AG04450 (cell line): Measurements from ENCODE around the gene DZIP3. TPM values are rescaled to one million over a fixed set of nuclear protein-coding genes. Genes with fewer than 3 reads are reported as not detected.

ENCODE experiments used
- CTCF ChIA-PET: fragments of 300-600, 350-600 bp; formaldehyde crosslinking; extraction: SDS; loops from one replicate; lab custom pipeline; 2022; ENCODE audit warnings: antibody characterized with exemption, inconsistent platforms; lab: Charles Lee
- POLR2A ChIA-PET: fragments of 350-600 bp; formaldehyde crosslinking; extraction: SDS; loops from one replicate; lab custom pipeline; 2021; ENCODE audit warnings: antibody characterized with exemption, inconsistent platforms; lab: Yijun Ruan, JAX
- DNase-seq: peaks from one replicate; pipeline ENCODE4 v3.0.0-alpha.2; 2011; ENCODE audit warnings: low read depth, low spot score
- H3K27ac ChIP-seq: one replicate; pipeline ENCODE4 v1.5.1; 2012; ENCODE audit warnings: low read depth, low read length, control low read depth
- H3K27me3 ChIP-seq: one replicate; pipeline ENCODE4 v1.6.0; 2012; ENCODE audit warnings: low read length; ENCODE audit not compliant: control insufficient read depth, insufficient read depth
- H3K4me3 ChIP-seq: 2 replicates; pipeline ENCODE4 v1.5.1; 2011; ENCODE audit warnings: mild to moderate bottlenecking, low read depth, low read length, control low read depth
- H3K9me3 ChIP-seq: 2 replicates; pipeline ENCODE4 v1.5.1; 2012; ENCODE audit warnings: low read length; ENCODE audit not compliant: control insufficient read depth, insufficient read depth
- polyA plus RNA-seq: library from polyadenylated mRNA; depleted of rRNA; stranded (reverse); fragments of >200 nt; gene quantifications from 2 replicates; pipeline ENCODE4 v1.2.3, GENCODE V29; 2011; rRNA removed
- small RNA-seq: library from RNA; depleted of rRNA; stranded (forward); fragments of <200 nt; gene quantifications from one replicate; pipeline ENCODE3, GENCODE V24; 2012; ENCODE audit warnings: low read depth; ENCODE audit not compliant: insufficient read length
- TF ChIP-seq, protein P1 (sequence below): IDR thresholded peaks from 2 replicates; pipeline ENCODE4 v1.5.1; 2011; ENCODE audit warnings: low read depth, low read length, control low read depth, inconsistent platforms

The DZIP3 gene
- polyA plus RNA-seq, 1 experiment, result 17.8 TPM

DNA sequence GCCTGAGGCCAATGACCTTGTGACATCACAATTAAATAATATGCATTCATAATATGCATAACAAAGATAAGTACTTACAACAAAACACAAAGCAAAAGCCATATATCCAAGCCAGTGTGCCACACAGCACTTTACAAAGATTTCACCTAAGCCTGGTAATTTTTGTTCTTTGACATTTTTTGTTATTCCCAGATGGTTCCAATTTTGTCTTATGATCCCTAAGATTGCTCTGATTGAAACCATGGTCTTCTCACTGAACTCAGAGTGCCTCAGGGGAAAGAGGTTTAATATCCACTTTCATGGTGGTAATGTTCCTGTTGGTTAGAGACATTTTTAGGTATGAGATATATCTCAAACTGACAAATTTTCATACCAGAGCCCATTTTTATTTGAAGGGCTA, 138.6 kb downstream of the DZIP3 start:
- H3K27me3 ChIP-seq, result peaks cover 4% of the 10 kb centered on the region
- no peaks in the 10 kb centered on the region for H3K9me3 ChIP-seq
- TF ChIP-seq, protein P1, sequence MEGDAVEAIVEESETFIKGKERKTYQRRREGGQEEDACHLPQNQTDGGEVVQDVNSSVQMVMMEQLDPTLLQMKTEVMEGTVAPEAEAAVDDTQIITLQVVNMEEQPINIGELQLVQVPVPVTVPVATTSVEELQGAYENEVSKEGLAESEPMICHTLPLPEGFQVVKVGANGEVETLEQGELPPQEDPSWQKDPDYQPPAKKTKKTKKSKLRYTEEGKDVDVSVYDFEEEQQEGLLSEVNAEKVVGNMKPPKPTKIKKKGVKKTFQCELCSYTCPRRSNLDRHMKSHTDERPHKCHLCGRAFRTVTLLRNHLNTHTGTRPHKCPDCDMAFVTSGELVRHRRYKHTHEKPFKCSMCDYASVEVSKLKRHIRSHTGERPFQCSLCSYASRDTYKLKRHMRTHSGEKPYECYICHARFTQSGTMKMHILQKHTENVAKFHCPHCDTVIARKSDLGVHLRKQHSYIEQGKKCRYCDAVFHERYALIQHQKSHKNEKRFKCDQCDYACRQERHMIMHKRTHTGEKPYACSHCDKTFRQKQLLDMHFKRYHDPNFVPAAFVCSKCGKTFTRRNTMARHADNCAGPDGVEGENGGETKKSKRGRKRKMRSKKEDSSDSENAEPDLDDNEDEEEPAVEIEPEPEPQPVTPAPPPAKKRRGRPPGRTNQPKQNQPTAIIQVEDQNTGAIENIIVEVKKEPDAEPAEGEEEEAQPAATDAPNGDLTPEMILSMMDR, result no peak
- no peak for DNase-seq
- ChIA-PET POLR2A (no interaction called here), CTCF (interaction anchor here (0.6 kb wide), 1 partner anchor 37 kb away, joined by 6 read pairs; no protein-coding TSS in a partner anchor)
- H3K4me3 ChIP-seq, result no peak overlapping the region
- no peak overlapping the region for H3K27ac ChIP-seq

DNA sequence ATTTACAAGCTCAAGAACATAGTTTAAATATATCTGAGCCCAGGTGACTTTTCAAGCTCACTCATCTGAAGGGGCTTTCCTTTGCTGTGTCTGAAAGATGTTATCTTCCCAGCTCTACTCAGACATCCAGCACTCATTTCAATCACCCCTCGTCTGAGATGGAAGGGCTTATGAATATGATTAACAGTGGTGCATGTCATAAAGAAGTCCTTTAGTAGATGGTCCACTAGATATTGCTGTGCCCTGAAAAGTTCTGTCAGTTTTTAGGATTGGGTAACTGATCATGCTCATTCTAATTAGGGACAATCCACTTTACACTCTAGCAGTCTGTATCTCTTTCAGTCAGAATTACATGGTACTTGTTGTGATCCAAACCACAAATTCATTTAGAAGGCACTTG, 139.4 kb downstream of the DZIP3 start:
- Histone ChIP-seq H3K27ac (no peak overlapping the region), H3K4me3 (no peak overlapping the region), H3K27me3 (no peaks in the 10 kb centered on the region), H3K9me3 (no peaks in the 10 kb centered on the region)
- ChIA-PET CTCF (interaction anchor here (0.7 kb wide), 1 partner anchor 85 kb away, joined by 3 read pairs; no protein-coding TSS in a partner anchor), POLR2A (no interaction called here)
- DNase-seq, result no peak
- TF ChIP-seq, protein P1, result no peak

DNA sequence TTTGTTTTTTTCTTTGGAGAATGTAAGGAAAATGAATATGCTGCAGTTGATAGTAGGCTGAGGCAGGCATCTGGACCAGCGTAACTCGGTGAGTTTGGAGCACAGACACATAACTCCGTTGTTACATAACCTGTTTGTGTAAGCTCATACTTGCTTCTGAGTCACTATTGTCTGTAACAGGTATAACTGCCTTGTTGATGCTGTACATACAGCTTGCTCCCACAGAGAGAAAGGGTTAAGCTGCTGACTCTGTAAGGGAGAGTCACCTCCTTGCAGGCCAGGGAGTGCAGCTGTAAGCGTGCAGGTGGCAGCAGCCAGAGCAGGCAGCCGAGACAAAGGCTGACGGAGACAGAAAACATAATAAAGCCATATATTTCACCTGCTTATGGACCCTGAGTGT, 147.3 kb downstream of the DZIP3 start:
- CTCF ChIA-PET, result no interaction called here
- no peak for DNase-seq
- POLR2A ChIA-PET, result no interaction called here
- peaks cover 2% of the 10 kb centered on the region for H3K27me3 ChIP-seq
- no peak overlapping the region for H3K27ac ChIP-seq
- no peak overlapping the region for H3K4me3 ChIP-seq
- H3K9me3 ChIP-seq, result no peaks in the 10 kb centered on the region
- TF ChIP-seq, protein P1, result no peak

DNA sequence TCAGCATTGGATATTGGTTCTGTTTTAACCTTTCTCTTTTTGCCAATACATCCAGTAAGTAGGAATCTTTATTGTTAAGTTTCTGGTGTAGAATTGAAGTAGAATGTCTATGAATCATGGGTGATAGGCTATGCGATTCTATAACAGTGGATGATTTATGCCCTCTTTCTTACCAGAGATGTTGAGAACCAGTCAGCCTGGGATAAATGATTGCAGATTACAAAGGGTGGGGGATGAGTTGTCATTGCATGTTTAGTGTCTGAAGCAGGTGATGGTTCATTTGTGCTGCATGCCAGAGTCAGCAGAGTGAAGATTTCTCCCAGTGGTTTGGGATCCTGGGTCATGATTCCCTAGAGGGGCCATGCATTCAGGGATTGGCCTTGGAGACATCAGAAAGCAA, 153.4 kb downstream of the DZIP3 start:
- TF ChIP-seq, protein P1, result no peak
- Histone ChIP-seq H3K27me3 (peaks cover 2% of the 10 kb centered on the region), H3K27ac (no peak overlapping the region), H3K9me3 (no peaks in the 10 kb centered on the region), H3K4me3 (no peak overlapping the region)
- CTCF ChIA-PET, result no interaction called here
- DNase-seq, result no peak
- POLR2A ChIA-PET, result no interaction called here

Small RNAs within 50 kb of the gene (small RNA-seq; reads per million reads assigned to genes)
- not detected for gene AC092185.1
- not detected for gene RF00156

Other genes with a start within 250 kb of the DZIP3 start
- gene MYH15, start 79.1 kb upstream of the DZIP3 start, polyA plus RNA-seq, result 0.61 and 0.68 TPM in 2 replicates
- 5.6 and 6.2 TPM in 2 replicates for gene CIP2A, start 284 bp upstream of the DZIP3 start, polyA plus RNA-seq
- not detected in 2 replicates for gene RETNLB, start 167.7 kb downstream of the DZIP3 start, polyA plus RNA-seq
- not detected in 2 replicates for gene TRAT1, start 233.1 kb downstream of the DZIP3 start, polyA plus RNA-seq